Measurements from ENCODE around the gene TOX3.

Gene TOX3

GRCh38 chr16:52398021-52398420, 148.9 kb downstream of the TOX3 start:
- no peak for DNase-seq (ENCODE audit: low spot score)

GRCh38 chr16:52393448-52393847, 153.5 kb downstream of the TOX3 start:
- DNase-seq (ENCODE audit: low spot score) = no peak

GRCh38 chr16:52389045-52389444, 157.9 kb downstream of the TOX3 start:
- no peak for DNase-seq (ENCODE audit: low spot score)
